ENCODE data around the gene TNS1. TPM values are rescaled to one million over a fixed set of nuclear protein-coding genes. Genes with fewer than 3 reads are reported as not detected.

Gene TNS1
- total RNA-seq, 4 donors from 2014 or later = 461 to 648 (median 565) TPM

- no peak for DNase-seq (ENCODE audit: low spot score in 2 of 2)
- Histone ChIP-seq H3K4me1 (peaks cover 0 to 91% (median 19%) of the 10 kb centered on the region in 4 donors), H3K27ac (peak overlapping the region in 1 of 4 donors; percentile 85), H3K36me3 (peaks cover 0 to 57% (median 0%) of the 10 kb centered on the region in 3 donors), H3K9me3 (no peaks in the 10 kb centered on the region), H3K4me3 (no peak overlapping the region), H3K27me3 (no peaks in the 10 kb centered on the region)
- 89 to 92% methylated on average over 5 of the region's 5 CpGs for WGBS, 2 donors
- TF ChIP-seq CTCF (IDR thresholded peaks at IDR 0.05) (no peak), POLR2A (IDR thresholded peaks at IDR 0.05) (no peak), EP300 (IDR thresholded peaks at IDR 0.05) (no peak)
These were observed 141.4 kb downstream of the TNS1 start for GRCh38 chr2:217861334-217861877.

- no peaks in the 10 kb centered on the region for H3K9me3 ChIP-seq
- H3K36me3 ChIP-seq = peaks cover 0 to 54% (median 0%) of the 10 kb centered on the region in 3 donors
- DNase-seq (ENCODE audit: low spot score in 2 of 2) = no peak
- no peak overlapping the region for H3K4me3 ChIP-seq
- TF ChIP-seq CTCF (IDR thresholded peaks at IDR 0.05) (no peak), EP300 (IDR thresholded peaks at IDR 0.05) (no peak), POLR2A (IDR thresholded peaks at IDR 0.05) (no peak)
- H3K27me3 ChIP-seq = no peaks in the 10 kb centered on the region
- H3K27ac ChIP-seq = peak overlapping the region in 2 of 4 donors; percentile 78 to 85
- peaks cover 0 to 97% (median 23%) of the 10 kb centered on the region in 4 donors for H3K4me1 ChIP-seq
- WGBS, 2 donors = 88 to 94% methylated on average over 3 to 5 of the region's 5 CpGs
These were observed 142.9 kb downstream of the TNS1 start for GRCh38 chr2:217859926-217860325.

GRCh38 chr2:217858519-217859491, 144.0 kb downstream of the TNS1 start:
- no peaks in the 10 kb centered on the region for H3K9me3 ChIP-seq
- peak overlapping the region; percentile 44 to 94 (median 74) for H3K27ac ChIP-seq
- peaks cover 0 to 54% (median 0%) of the 10 kb centered on the region in 3 donors for H3K36me3 ChIP-seq
- H3K27me3 ChIP-seq = no peaks in the 10 kb centered on the region
- peaks cover 0 to 98% (median 33%) of the 10 kb centered on the region in 4 donors for H3K4me1 ChIP-seq
- H3K4me3 ChIP-seq = peak overlapping the region; percentile 27 to 53 (median 36)
- WGBS, 2 donors = 15 to 19% methylated on average over 10 to 11 of the region's 11 CpGs
- TF ChIP-seq CTCF (IDR thresholded peaks at IDR 0.05) = no peak
- TF ChIP-seq EP300 (IDR thresholded peaks at IDR 0.05) = peak in 1 of 2 donors; percentile 44
- TF ChIP-seq POLR2A (IDR thresholded peaks at IDR 0.05) = no peak
- peak; percentile 80 for DNase-seq (ENCODE audit: low spot score in 2 of 2)

GRCh38 chr2:217857624-217858506, 144.9 kb downstream of the TNS1 start:
- no peak for TF ChIP-seq POLR2A (IDR thresholded peaks at IDR 0.05)
- peak in 1 of 2 donors; percentile 12 for TF ChIP-seq EP300 (IDR thresholded peaks at IDR 0.05)
- Histone ChIP-seq H3K4me1 (peaks cover 0 to 98% (median 42%) of the 10 kb centered on the region in 4 donors), H3K9me3 (no peaks in the 10 kb centered on the region), H3K36me3 (peaks cover 0 to 45% (median 0%) of the 10 kb centered on the region in 3 donors), H3K4me3 (peak overlapping the region; percentile 27 to 53 (median 36)), H3K27me3 (no peaks in the 10 kb centered on the region), H3K27ac (peak overlapping the region; percentile 37 to 94 (median 74))
- DNase-seq (ENCODE audit: low spot score in 2 of 2) = no peak
- WGBS, 2 donors = 18 to 32% methylated on average over 19 to 20 of the region's 20 CpGs

- peak overlapping the region in 3 of 4 donors; percentile 70 to 94 (median 78) for H3K27ac ChIP-seq
- peaks cover 0 to 35% (median 0%) of the 10 kb centered on the region in 3 donors for H3K36me3 ChIP-seq
- WGBS, 2 donors = 30% methylated on average over 4 of the region's 4 CpGs
- no peaks in the 10 kb centered on the region for H3K27me3 ChIP-seq
- TF ChIP-seq EP300 (IDR thresholded peaks at IDR 0.05) (no peak), POLR2A (IDR thresholded peaks at IDR 0.05) (no peak), CTCF (IDR thresholded peaks at IDR 0.05) (no peak)
- H3K9me3 ChIP-seq = no peaks in the 10 kb centered on the region
- peak overlapping the region in 2 of 4 donors; percentile 29 to 53 for H3K4me3 ChIP-seq
- peaks cover 0 to 98% (median 52%) of the 10 kb centered on the region in 4 donors for H3K4me1 ChIP-seq
- no peak for DNase-seq (ENCODE audit: low spot score in 2 of 2)
These were observed 145.9 kb downstream of the TNS1 start for GRCh38 chr2:217856871-217857270.

Data from tibial nerve (tissue), 4 donors.